GM06990 (cell line): ENCODE measurements around the gene DUSP9.

Experiments
- DNase-seq: peaks from one replicate; pipeline ENCODE4 v3.0.0-alpha.2; 2011; ENCODE audit not compliant: insufficient read length; ENCODE audit errors: extremely low read depth
- H3K27me3 ChIP-seq: replicated peaks from 2 replicates; pipeline ENCODE4 v1.6.0; 2011; ENCODE audit warnings: low read length; ENCODE audit not compliant: control insufficient read depth, insufficient read depth
- H3K36me3 ChIP-seq: 2 replicates; pipeline ENCODE4 v1.5.1; 2011; ENCODE audit warnings: low read length; ENCODE audit not compliant: control insufficient read depth, insufficient read depth
- H3K4me3 ChIP-seq: replicated peaks from 2 replicates; pipeline ENCODE4 v1.5.1; 2011; ENCODE audit warnings: low read depth, mild to moderate bottlenecking, control low read depth, low read length
- TF ChIP-seq, protein P1 (sequence below): IDR thresholded peaks from 2 replicates; pipeline ENCODE4 v1.5.1; 2011; ENCODE audit warnings: low read length, control low read depth, mild to moderate bottlenecking, inconsistent platforms; ENCODE audit not compliant: insufficient read depth, poor library complexity, severe bottlenecking

DUSP9 gene

GRCh38 chrX:153686711-153687110 lies 39.7 kb downstream of the DUSP9 start:
- Histone ChIP-seq H3K27me3 (no peaks in the 10 kb centered on the region; the same call in 1 of the 2 replicates), H3K4me3 (no peak overlapping the region), H3K36me3 (no peaks in the 10 kb centered on the region)
- TF ChIP-seq, protein P1, sequence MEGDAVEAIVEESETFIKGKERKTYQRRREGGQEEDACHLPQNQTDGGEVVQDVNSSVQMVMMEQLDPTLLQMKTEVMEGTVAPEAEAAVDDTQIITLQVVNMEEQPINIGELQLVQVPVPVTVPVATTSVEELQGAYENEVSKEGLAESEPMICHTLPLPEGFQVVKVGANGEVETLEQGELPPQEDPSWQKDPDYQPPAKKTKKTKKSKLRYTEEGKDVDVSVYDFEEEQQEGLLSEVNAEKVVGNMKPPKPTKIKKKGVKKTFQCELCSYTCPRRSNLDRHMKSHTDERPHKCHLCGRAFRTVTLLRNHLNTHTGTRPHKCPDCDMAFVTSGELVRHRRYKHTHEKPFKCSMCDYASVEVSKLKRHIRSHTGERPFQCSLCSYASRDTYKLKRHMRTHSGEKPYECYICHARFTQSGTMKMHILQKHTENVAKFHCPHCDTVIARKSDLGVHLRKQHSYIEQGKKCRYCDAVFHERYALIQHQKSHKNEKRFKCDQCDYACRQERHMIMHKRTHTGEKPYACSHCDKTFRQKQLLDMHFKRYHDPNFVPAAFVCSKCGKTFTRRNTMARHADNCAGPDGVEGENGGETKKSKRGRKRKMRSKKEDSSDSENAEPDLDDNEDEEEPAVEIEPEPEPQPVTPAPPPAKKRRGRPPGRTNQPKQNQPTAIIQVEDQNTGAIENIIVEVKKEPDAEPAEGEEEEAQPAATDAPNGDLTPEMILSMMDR = no peak
- DNase-seq = no peak

DNA sequence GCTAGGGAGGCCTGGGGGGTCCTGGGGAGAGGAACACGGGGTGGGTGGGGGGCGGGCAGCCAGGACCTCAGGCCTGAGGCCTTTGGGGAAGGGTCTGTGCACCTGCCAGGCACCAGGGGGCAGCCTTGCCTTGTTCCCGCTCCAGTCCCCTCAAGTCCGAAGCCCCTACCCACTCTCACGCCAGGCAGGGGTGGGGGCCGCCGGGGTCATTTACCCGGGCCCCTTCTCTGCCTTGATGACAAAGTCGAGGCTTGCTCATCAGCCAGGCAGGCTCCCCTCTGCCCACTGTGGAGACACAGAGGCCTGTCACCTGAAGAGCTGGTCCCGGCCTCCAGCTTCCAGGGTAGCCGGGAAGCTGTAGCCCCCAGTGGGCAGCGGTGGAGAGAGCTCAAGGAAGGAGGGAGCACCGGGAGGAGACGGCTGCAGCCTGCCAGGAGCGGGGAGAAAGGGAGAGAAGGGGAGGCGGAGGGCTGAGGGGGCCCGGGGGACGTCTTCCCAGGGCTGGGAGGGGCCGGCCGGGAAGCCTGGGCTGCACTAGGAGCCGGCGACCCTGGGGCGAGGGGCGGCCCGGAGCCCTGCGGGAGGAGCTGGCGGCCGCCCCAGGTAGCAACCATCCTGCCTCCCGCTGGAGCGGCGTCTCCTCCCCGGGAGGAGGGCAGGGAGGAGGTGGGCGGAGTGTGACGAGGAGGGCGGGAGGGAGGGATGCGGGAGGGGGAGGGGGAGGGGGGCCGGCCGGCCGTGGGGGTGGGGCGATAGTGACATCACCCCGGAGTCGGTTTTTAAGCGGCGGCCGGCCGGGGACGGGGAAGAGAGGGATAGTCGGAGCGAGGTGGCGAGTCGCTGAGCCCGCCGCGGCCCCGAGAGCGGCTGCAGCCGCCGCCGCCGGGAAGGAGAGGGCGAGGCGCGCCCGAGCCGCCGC lies 40.4 kb downstream of the DUSP9 start, which contains the start of gene SLC6A8:
Gene SLC6A8 (plus strand): TSS at position 806 of the 919 bp plus-strand sequence. CDS start 649 bp downstream, outside the sequence.
- H3K4me3 ChIP-seq = no peak within 1 kb of the TSS; the same call in 1 of the 2 replicates
- no peaks in the 10 kb centered on the region for H3K36me3 ChIP-seq
- no peak for DNase-seq
- H3K27me3 ChIP-seq = no peaks in the 10 kb centered on the region; the same call in 1 of the 2 replicates
- TF ChIP-seq, protein P1 = peak; percentile 42

DNA sequence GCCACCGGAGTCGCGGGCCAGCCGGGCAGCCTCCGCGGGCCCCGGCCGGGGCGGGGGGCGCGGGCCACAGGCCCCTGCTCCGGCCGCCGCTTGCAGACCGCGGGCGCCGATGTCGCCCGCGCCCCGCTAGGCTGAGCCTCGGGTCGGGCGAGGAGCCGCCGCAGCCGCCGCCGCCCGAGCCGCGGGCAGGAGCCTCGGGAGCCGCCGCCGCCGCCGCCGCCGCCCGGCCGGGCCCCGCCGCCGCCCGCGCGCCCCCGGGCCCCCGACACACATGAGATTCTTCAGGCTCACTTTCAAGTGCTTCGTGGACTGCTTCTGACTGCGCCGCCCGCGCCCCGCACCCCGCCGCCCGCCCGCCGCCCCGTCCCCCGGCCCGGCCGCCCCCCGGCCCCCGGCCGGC lies 41.1 kb downstream of the DUSP9 start:
- no peak for DNase-seq
- no peaks in the 10 kb centered on the region; the same call in 1 of the 2 replicates for H3K27me3 ChIP-seq
- H3K4me3 ChIP-seq = no peak overlapping the region
- H3K36me3 ChIP-seq = no peaks in the 10 kb centered on the region
- TF ChIP-seq, protein P1 = no peak

GRCh38 chrX:153688506-153688905 lies 41.5 kb downstream of the DUSP9 start:
- Histone ChIP-seq H3K4me3 (no peak overlapping the region), H3K36me3 (no peaks in the 10 kb centered on the region), H3K27me3 (no peaks in the 10 kb centered on the region; the same call in 1 of the 2 replicates)
- no peak for DNase-seq
- TF ChIP-seq, protein P1 = no peak

DNA sequence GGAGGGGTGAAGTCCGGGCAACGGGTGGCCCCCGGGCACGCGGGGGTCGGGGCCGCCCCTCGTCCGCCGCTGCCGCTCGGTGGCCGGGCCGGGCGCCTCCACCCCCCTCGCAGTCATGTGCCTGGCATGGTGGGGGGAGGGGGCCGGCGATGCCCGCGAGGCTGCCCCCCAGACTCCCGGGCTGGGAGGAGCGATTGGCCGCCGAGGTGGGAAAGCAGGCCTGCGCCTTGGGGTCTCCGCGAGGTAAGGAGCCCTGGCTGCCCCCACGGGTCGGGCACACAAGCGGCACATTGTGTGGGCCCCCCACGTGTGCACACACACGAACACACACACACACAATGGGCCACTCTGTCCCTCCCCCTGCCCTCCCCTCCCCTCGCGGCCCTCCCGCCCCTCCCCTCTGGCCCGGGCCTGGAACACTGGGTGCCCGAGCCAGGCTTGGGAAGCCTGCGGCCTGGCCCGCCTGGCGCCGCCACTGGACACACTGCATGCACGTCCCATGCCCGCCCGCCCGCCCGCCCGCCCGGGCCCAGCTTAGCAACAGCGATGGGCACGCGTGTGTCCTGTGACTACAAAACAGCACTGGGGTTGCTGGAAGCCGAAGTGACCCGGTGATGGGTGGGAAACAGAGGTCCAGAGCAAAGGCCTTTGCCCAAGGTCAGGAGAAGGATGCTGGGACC lies 42.0 kb downstream of the DUSP9 start:
- DNase-seq = no peak

More for the DNA sequence above, 42.0 kb downstream of the DUSP9 start:
- Histone ChIP-seq H3K4me3 (no peak overlapping the region), H3K27me3 (no peaks in the 10 kb centered on the region; the same call in 1 of the 2 replicates), H3K36me3 (no peaks in the 10 kb centered on the region)
- TF ChIP-seq, protein P1 = no peak
